Esophagus muscularis mucosa (tissue), 4 donors: ENCODE data around the gene GALE. TPM values are rescaled to one million over a fixed set of nuclear protein-coding genes. Genes with fewer than 3 reads are reported as not detected.
"Not testable (repeated sequence)": the region's sequence is repeated elsewhere in the genome, so short reads cannot be mapped to it uniquely, and the experiment has no call there.

Experiments used
- DNase-seq: peaks from one replicate; pipeline ENCODE4 v3.0.0-alpha.2; 2017; ENCODE audit errors: extremely low spot score
- H3K27ac ChIP-seq, 4 donors: fragments of 200-600 bp; sonication (generic); replicated peaks in 1 of 4; 1 replicate in 3 of 4; 2 replicates in 1 of 4; pipeline ENCODE4 v1.5.1; 2016 to 2019; ENCODE audit warnings: mild to moderate bottlenecking in 1 of 4
- H3K27me3 ChIP-seq, 4 donors: fragments of 200-600 bp; sonication (generic); one replicate each; pipeline versions ENCODE4 v1.5.1 to v1.6.0; 2016 to 2019
- H3K36me3 ChIP-seq, 4 donors: fragments of 200-600 bp; sonication (generic); one replicate each; pipeline ENCODE4 v1.5.1; 2016 to 2019
- H3K4me1 ChIP-seq, 4 donors: fragments of 200-600 bp; sonication (generic); one replicate each; pipeline ENCODE4 v1.5.1; 2016 to 2019
- H3K4me3 ChIP-seq, 4 donors: fragments of 200-600 bp; sonication (generic); 1 replicate in 2 of 4; 2 replicates in 2 of 4; pipeline ENCODE4 v1.5.1; 2016 to 2019; ENCODE audit warnings: mild to moderate bottlenecking in 4 of 4, moderate library complexity in 1 of 4
- H3K9me3 ChIP-seq, 4 donors: fragments of 200-600 bp; sonication (generic); 1 replicate in 3 of 4; 2 replicates in 1 of 4; pipeline ENCODE4 v1.5.1; 2016 to 2019
- CTCF ChIP-seq, 3 experiments: fragments of 200-600 bp in 2 of 3; fragments of 450-650 bp in 1 of 3; sonication (generic) in 2 of 3; IDR thresholded peaks; one replicate each; pipeline ENCODE4 v1.5.1; 2017 to 2019; ENCODE audit warnings: antibody characterized with exemption in 3 of 3, mild to moderate bottlenecking in 2 of 3, moderate library complexity in 1 of 3
- EP300 ChIP-seq: sonication (generic); formaldehyde crosslinking; IDR thresholded peaks from one replicate; pipeline ENCODE4 v1.6.1; 2017; ENCODE audit warnings: antibody characterized with exemption
- POLR2A ChIP-seq: fragments of 450-650 bp; IDR thresholded peaks from one replicate; pipeline ENCODE4 v1.6.1; 2017; ENCODE audit warnings: antibody characterized with exemption, moderate library complexity, mild to moderate bottlenecking, low read depth
- POLR2AphosphoS5 ChIP-seq, 2 donors: sonication (generic); formaldehyde crosslinking; IDR thresholded peaks; one replicate each; pipeline ENCODE4 v1.6.1; 2017; ENCODE audit warnings: antibody characterized with exemption in 2 of 2
- WGBS: methylation state at CpG from one replicate; pipeline ENCODE4 v1.1.5; 2018; 5-methylcytosine and 5-hydroxymethylcytosine counted together
- intact Hi-C: fragments of 100-400 bp; cut with DNase I; formaldehyde crosslinking; loops from one replicate; pipeline ENCODE4 v1.15.1; 2023
- total RNA-seq, 4 donors: library from RNA; depleted of rRNA; stranded (reverse); fragments of >200 nt; gene quantifications; one replicate each; pipeline versions ENCODE4 v1.1.0 to v1.2.1, GENCODE V29; 2016

GALE gene
- 10 to 100 TPM in 3 of 4 donors, 1 to 10 TPM in 1; 7.1 to 13.6 (median 12.8) TPM for total RNA-seq

- 0% methylated on average over 36 of the region's 82 CpGs for WGBS
- H3K27ac ChIP-seq, result peak within 1 kb of the TSS; percentile 91 to 98 (median 95)
- H3K36me3 ChIP-seq, result peaks cover 0 to 58% (median 40%) of the 10 kb centered on the region in 4 donors
- no peaks in the 10 kb centered on the region for H3K9me3 ChIP-seq
- intact Hi-C loops, result no loop called here
- peak within 1 kb of the TSS; percentile 78 to 98 (median 92) for H3K4me3 ChIP-seq
- peaks cover 21 to 37% (median 26%) of the 10 kb centered on the region in 4 donors for H3K4me1 ChIP-seq
- H3K27me3 ChIP-seq, result no peaks in the 10 kb centered on the region
- DNase-seq, result peak; percentile 99
- peak; percentile 83 for TF ChIP-seq POLR2A
- TF ChIP-seq POLR2AphosphoS5 (IDR thresholded peaks at IDR 0.05), result peak; percentile 94 to 96
- no peak for TF ChIP-seq EP300
- TF ChIP-seq CTCF (IDR thresholded peaks at IDR 0.05), result peak in 1 of 3 experiments; percentile 25
Measured at GRCh38 chr1:23800400-23801337, at the start of gene GALE. Gene GALE, minus strand, starts transcription at chr1:23800754. Its CDS starts 1,747 bp downstream, at chr1:23799007.

- intact Hi-C loops, result no loop called here
- Histone ChIP-seq H3K4me3 (no peak overlapping the region), H3K36me3 (peaks cover 14 to 60% (median 37%) of the 10 kb centered on the region in 4 donors), H3K27ac (peak overlapping the region; percentile 24 to 56 (median 48)), H3K4me1 (peaks cover 0 to 12% (median 1%) of the 10 kb centered on the region in 4 donors), H3K27me3 (no peaks in the 10 kb centered on the region), H3K9me3 (no peaks in the 10 kb centered on the region)
- peak in 1 of 2 donors; percentile 14 for TF ChIP-seq POLR2AphosphoS5 (IDR thresholded peaks at IDR 0.05)
- no peak for TF ChIP-seq POLR2A
- TF ChIP-seq CTCF (IDR thresholded peaks at IDR 0.05), result no peak
- WGBS, result 84% methylated on average over 12 of the region's 12 CpGs
- no peak for DNase-seq
Measured at GRCh38 chr1:23848673-23849616, 48.4 kb upstream of the GALE start.

GRCh38 chr1:23847482-23848095 is 47.0 kb upstream of the GALE start:
- peaks cover 14 to 60% (median 37%) of the 10 kb centered on the region in 4 donors for H3K36me3 ChIP-seq
- H3K27ac ChIP-seq, H3K4me3 ChIP-seq, H3K9me3 ChIP-seq, H3K27me3 ChIP-seq, intact Hi-C loops, DNase-seq: not testable (repeated sequence)
- peaks cover 0 to 12% (median 1%) of the 10 kb centered on the region in 4 donors for H3K4me1 ChIP-seq
- 94% methylated on average over 2 of the region's 2 CpGs for WGBS

GRCh38 chr1:23845163-23845562 is 44.6 kb upstream of the GALE start:
- intact Hi-C loops, result no loop called here
- Histone ChIP-seq H3K4me1 (peaks cover 0 to 12% (median 1%) of the 10 kb centered on the region in 4 donors), H3K27me3 (no peaks in the 10 kb centered on the region), H3K4me3 (no peak overlapping the region), H3K9me3 (no peaks in the 10 kb centered on the region), H3K27ac (no peak overlapping the region), H3K36me3 (peaks cover 14 to 48% (median 34%) of the 10 kb centered on the region in 4 donors)
- no peak for DNase-seq
- TF ChIP-seq EP300, result no peak
- TF ChIP-seq POLR2A, result no peak
- no peak for TF ChIP-seq CTCF (IDR thresholded peaks at IDR 0.05)
- TF ChIP-seq POLR2AphosphoS5 (IDR thresholded peaks at IDR 0.05), result no peak
- 100% methylated on average over 2 of the region's 2 CpGs for WGBS
